ENCODE results near the gene DPYSL5.

Gene DPYSL5

DNA sequence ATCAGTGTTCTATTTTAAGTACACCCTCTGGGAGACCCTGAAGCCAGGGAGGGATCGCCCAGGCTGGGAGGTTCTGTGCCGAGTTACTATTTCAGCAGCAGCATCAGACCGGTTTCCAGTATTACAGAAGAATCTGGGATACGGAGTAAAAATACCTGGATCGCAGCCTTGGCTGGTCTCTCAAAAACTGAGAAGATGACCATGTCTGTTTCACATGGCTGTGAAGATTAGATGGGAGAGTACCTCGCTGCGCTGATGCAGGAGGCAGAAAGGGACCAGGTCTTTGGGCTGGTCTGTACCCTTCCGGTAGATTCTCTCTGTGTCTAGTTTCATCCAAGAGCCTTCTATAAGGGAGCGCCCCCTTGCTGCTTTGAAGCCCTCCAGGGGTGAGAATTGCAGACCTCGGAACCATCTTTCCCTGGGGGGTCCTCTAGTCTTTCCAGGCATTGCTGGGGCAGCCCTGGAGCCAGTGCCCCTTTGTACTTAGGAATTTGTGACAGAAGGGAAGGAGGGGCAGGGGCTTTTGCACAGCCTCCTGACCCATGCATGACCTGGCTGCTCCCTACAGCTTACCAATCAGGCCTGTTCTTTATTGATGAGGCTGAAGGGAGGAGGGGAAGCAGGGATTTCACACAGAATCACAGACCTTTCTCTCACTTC is 66.2 kb downstream of the DPYSL5 start:
- no peak overlapping the region for H3K4me3 ChIP-seq (ENCODE audit: low read depth, low read length)
- TF ChIP-seq, protein P1, sequence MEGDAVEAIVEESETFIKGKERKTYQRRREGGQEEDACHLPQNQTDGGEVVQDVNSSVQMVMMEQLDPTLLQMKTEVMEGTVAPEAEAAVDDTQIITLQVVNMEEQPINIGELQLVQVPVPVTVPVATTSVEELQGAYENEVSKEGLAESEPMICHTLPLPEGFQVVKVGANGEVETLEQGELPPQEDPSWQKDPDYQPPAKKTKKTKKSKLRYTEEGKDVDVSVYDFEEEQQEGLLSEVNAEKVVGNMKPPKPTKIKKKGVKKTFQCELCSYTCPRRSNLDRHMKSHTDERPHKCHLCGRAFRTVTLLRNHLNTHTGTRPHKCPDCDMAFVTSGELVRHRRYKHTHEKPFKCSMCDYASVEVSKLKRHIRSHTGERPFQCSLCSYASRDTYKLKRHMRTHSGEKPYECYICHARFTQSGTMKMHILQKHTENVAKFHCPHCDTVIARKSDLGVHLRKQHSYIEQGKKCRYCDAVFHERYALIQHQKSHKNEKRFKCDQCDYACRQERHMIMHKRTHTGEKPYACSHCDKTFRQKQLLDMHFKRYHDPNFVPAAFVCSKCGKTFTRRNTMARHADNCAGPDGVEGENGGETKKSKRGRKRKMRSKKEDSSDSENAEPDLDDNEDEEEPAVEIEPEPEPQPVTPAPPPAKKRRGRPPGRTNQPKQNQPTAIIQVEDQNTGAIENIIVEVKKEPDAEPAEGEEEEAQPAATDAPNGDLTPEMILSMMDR (IDR thresholded peaks at IDR 0.05; ENCODE audit: low read depth, low read length): no peak
- in situ Hi-C loops (cut with HindIII; ENCODE audit: low sequenced_read_pairs): no loop called here
- DNase-seq (ENCODE audit: low read depth, low spot score): no peak

DNA sequence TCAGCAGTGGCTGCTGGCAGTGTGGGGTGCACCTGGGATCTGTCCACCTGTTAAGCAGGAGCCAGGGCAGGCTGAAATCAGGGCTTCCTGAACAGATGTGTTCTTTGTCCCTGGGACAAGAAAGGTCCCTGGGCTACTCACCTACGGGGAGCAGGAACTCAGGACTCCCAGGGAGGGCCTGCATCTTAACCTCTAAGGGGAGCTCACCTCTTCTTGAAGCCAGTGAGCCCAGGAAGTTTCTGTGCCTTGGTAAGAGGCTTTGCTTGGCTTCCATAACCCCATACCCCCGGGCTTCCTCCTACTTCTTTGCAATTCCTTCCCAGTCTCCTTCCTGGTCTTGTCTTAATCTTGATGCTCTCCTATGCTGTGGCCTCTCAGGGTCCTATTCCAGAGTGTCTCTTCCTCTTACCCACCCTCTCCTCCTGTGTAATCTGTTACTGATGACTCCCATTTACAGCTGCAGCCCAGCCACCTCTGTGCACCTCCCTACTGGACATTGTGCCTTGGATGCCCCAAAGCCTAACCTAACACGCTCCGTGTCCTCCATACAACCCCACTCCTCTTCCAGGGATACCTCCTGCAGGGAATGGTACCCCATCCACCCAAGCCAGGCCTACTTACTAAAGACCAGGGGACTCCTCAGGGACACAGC is 66.9 kb downstream of the DPYSL5 start:
- no peak for DNase-seq (ENCODE audit: low read depth, low spot score)
- H3K4me3 ChIP-seq (ENCODE audit: low read depth, low read length): no peak overlapping the region
- in situ Hi-C loops (cut with HindIII; ENCODE audit: low sequenced_read_pairs): no loop called here
- TF ChIP-seq, protein P1 (IDR thresholded peaks at IDR 0.05; ENCODE audit: low read depth, low read length): no peak

DNA sequence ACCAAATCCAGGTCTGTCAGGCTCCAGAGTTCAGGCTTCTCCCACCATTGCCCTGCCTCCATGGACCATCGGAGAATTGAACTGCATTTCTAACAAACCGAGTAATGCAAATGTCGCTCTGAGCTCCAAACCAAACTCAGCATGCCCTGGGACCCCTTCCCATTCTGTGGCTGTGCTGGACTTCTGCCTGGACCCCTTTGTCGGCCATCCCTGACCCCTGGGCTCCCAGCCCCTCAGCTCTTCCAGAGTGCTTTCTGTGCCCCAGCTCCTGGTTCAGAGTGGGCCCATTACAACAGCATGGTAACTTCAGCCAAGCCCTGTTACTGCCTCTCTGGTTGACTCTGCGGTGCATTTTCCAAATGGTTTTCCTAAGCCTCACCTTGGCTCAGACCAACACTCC is 67.4 kb downstream of the DPYSL5 start:
- in situ Hi-C loops (cut with HindIII; ENCODE audit: low sequenced_read_pairs): no loop called here
- TF ChIP-seq, protein P1 (IDR thresholded peaks at IDR 0.05; ENCODE audit: low read depth, low read length): no peak
- H3K4me3 ChIP-seq (ENCODE audit: low read depth, low read length): no peak overlapping the region
- no peak for DNase-seq (ENCODE audit: low read depth, low spot score)

DNA sequence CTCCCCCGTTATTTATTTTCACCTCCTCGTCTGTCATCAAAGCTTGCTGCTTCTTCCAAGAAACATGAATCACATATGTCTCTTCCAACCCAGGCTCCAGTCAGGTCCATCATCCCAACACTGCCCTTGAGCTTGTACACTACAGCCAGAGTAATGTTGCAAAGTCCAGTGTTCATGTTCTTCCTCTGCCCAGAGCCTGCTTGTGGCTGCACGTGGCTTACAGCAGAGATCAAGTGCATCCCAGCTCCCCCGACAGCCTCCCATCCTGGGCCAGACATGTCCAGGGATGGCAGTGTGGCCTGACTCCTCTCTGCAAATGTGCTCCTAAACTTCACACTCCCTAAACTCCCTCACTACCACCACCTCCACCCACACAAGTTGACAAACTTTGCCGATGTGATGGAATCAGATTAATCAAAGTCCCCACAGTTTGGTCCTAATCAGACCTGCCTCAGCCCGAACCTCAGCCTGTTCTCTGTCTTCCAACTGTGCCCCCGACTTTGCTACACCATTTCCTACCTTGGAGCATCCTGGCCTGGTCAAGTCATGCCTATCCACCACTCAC is 68.3 kb downstream of the DPYSL5 start:
- in situ Hi-C loops (cut with HindIII; ENCODE audit: low sequenced_read_pairs): no loop called here

DNA sequence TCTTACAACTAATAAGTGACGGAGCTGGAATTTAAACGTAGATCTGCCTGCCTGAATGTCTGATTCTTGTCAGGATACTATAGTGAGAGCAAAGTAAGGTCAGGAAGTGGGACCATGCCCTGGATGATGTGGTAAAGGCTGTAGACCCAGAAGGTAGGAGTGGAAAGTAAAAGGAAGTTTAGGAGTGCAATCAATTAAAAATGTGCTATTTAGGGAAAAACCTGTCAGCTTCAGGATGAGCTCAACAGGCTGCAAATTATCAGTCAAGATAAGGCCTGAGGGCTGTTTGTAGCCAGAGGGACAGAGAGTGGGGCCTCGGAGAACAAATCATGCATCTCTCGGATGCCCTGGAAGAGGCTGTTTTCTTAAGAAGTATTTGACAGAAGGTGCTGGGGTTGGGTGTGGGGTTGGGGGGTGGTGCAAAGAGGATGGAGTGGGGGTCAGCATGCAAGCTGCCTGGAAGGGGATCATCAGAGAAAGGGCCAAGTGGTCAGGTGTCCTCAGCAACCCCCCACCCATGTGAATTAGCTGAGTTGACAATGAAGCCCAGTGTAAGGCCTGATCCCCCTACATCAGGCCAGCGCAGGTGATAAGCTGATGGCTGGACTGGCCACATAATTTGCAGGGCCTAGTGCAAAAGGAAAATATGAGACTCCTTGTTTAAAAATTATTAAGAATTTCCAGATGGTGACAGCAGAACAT is 69.4 kb downstream of the DPYSL5 start:
- in situ Hi-C loops (cut with HindIII; ENCODE audit: low sequenced_read_pairs): no loop called here
- TF ChIP-seq, protein P1 (IDR thresholded peaks at IDR 0.05; ENCODE audit: low read depth, low read length): no peak
- no peak for DNase-seq (ENCODE audit: low read depth, low spot score)
- no peak overlapping the region for H3K4me3 ChIP-seq (ENCODE audit: low read depth, low read length)

More for the DNA sequence above, 68.3 kb downstream of the DPYSL5 start:
- no peak overlapping the region for H3K4me3 ChIP-seq (ENCODE audit: low read depth, low read length)
- no peak for DNase-seq (ENCODE audit: low read depth, low spot score)
- TF ChIP-seq, protein P1 (IDR thresholded peaks at IDR 0.05; ENCODE audit: low read depth, low read length): no peak

DNA sequence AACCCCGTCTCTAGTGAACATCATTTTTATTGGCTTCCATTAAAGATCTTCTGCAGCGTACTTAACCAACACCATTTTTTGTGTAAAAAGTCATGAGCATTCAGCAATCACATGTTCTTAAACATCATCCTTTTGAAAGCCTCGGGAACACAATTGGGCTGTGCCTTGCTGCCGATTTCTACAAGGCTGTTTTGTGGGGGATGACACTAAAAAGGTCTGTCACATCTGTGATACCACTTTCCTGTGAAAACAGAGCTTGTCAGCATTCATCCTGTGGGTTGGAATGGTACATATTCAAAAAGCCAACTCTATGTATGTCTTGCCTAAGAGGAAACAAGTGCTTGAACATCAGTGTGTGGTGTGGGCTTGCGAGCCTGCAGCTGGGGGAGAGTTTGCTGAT is 73.4 kb downstream of the DPYSL5 start:
- H3K4me3 ChIP-seq (ENCODE audit: low read depth, low read length): no peak overlapping the region
- TF ChIP-seq, protein P1 (IDR thresholded peaks at IDR 0.05; ENCODE audit: low read depth, low read length): no peak
- in situ Hi-C loops (cut with HindIII; ENCODE audit: low sequenced_read_pairs): no loop called here
- no peak for DNase-seq (ENCODE audit: low read depth, low spot score)

Measured in astrocyte of the spinal cord (primary cell).